WTC11 (cell line): ENCODE measurements around the gene AKT3.

ENCODE experiments used
- CTCF ChIP-seq: fragments of 200-600 bp; IDR thresholded peaks from 2 replicates; pipeline ENCODE4 v1.8.0; 2022; ENCODE audit warnings: antibody characterized with exemption
- MAX ChIP-seq: sonication (generic); formaldehyde crosslinking; IDR thresholded peaks from 2 replicates; pipeline ENCODE4 v1.8.0; 2022; ENCODE audit warnings: mild to moderate bottlenecking, missing genetic modification reagents

GRCh38 chr1:243503155-243503554 lies 346.9 kb downstream of the AKT3 start:
- no peak for TF ChIP-seq MAX (CRISPR knock-in tag)
- no peak for TF ChIP-seq CTCF
